Measurements from ENCODE around the gene SLC39A5. TPM values are rescaled to one million over a fixed set of nuclear protein-coding genes. Genes with fewer than 3 reads are reported as not detected.
A peak's percentile ranks its signal among the peaks of the same experiment; 100 is the strongest.
"Not testable (repeated sequence)": the region's sequence is repeated elsewhere in the genome, so short reads cannot be mapped to it uniquely, and the experiment has no call there.

The SLC39A5 gene
- total RNA-seq, 2 donors from 2014 or later = not detected

DNA sequence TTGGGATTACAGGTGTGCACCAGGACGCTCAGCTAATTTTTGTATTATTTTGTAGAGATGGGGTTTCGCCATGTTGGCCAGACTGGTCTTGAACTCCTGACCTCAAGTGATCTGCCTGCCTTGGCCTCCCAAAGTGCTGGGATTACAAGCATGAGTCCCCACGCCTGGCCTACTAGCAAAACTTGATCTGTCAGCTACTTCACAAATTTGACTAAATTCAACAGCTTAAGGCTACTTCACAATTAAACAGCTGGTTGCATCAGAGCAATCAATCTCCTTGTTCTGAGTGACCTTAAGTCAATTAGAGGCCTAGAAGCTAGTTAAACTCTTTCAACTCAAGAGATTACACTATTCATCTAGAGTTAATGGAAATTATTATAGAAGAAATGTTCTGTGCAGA is 49.1 kb downstream of the SLC39A5 start:
- Mint-ChIP-seq H3K4me3 (no peak overlapping the region), H3K4me1 (no peaks in the 10 kb centered on the region), H3K27me3 (no peaks in the 10 kb centered on the region), H3K27ac (peak overlapping the region; percentile 47), H3K36me3 (ENCODE audit: low read depth) (peaks cover 12% of the 10 kb centered on the region)
- no peak for ATAC-seq
- DNase-seq = no peak
- no peaks in the 10 kb centered on the region for H3K9me3 ChIP-seq (ENCODE audit: control insufficient read depth, low read length, poor library complexity, severe bottlenecking)

DNA sequence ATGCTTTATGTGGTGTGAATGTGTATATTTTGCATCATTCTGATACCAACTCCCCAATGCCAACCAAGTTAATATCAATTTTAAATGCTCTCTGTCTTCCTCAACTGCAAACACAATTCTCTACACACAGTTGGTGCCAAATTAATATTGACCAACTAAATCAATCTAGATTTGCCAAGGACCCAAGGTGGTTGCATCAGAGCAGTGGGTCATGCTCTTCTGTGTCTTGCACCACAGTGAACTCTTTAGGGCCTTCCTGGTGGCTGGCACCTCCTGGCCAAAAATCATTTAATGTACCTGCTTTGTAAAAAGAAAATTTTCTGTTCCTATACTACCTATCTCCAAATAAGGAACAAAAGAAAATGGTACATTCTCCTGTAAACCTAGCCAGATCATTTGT is 51.0 kb downstream of the SLC39A5 start:
- H3K9me3 ChIP-seq (ENCODE audit: control insufficient read depth, low read length, poor library complexity, severe bottlenecking) = no peaks in the 10 kb centered on the region
- DNase-seq (no peak), ATAC-seq (no peak)
- Mint-ChIP-seq H3K27me3 (no peaks in the 10 kb centered on the region), H3K36me3 (ENCODE audit: low read depth) (peaks cover 9% of the 10 kb centered on the region), H3K4me3 (no peak overlapping the region), H3K27ac (no peak overlapping the region), H3K4me1 (peaks cover 2% of the 10 kb centered on the region)

DNA sequence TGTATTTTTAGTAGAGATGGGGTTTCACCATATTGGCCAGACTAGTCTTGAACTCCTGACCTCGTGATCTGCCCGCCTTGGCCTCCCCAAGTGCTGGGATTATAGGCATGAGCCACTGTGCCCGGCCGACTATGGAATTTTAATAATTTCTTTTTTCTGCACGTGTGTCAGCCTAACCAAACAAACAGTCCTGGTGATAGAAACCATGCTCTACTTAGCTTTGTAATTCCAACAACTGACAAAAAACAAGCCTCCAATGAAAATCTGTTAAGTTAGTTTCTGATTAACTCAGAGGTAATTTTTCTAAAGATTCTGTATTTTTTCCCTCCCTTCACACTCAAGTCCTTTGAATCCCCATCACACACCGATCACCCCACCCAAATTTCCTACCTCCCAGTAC is 52.2 kb downstream of the SLC39A5 start:
- ATAC-seq (no peak), DNase-seq (no peak)
- no peak overlapping the region for H3K4me3 Mint-ChIP-seq
- H3K9me3 ChIP-seq (ENCODE audit: control insufficient read depth, low read length, poor library complexity, severe bottlenecking) = no peaks in the 10 kb centered on the region
- H3K4me1 Mint-ChIP-seq = peaks cover 5% of the 10 kb centered on the region
- peak overlapping the region; percentile 24 for H3K27ac Mint-ChIP-seq
- H3K27me3 Mint-ChIP-seq = no peaks in the 10 kb centered on the region
- peaks cover 8% of the 10 kb centered on the region for H3K36me3 Mint-ChIP-seq (ENCODE audit: low read depth)

DNA sequence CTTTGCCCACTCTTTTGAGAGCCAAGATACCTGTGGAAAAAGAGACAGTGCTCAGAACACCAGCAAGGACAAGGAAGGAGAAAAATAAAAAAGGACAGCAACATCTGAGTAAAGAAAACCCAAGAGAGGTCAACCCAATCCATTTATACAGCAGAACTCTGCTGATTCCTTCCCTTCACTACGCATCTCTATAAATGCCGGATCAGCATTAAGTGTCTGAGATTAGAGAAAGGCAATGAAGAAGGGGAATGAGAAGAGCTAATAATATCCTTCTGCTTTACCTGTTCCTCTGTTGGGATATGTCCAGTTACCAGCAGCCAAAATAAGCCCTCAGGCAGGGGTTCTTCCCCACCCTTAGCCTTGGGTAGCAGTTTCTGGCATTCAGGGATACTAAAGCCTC is 52.7 kb downstream of the SLC39A5 start:
- Mint-ChIP-seq H3K4me1 (peaks cover 5% of the 10 kb centered on the region), H3K27me3 (no peaks in the 10 kb centered on the region), H3K4me3 (no peak overlapping the region), H3K36me3 (ENCODE audit: low read depth) (peaks cover 8% of the 10 kb centered on the region), H3K27ac (peak overlapping the region; percentile 24)
- H3K9me3 ChIP-seq (ENCODE audit: control insufficient read depth, low read length, poor library complexity, severe bottlenecking) = no peaks in the 10 kb centered on the region
- ATAC-seq (no peak), DNase-seq (no peak)

DNA sequence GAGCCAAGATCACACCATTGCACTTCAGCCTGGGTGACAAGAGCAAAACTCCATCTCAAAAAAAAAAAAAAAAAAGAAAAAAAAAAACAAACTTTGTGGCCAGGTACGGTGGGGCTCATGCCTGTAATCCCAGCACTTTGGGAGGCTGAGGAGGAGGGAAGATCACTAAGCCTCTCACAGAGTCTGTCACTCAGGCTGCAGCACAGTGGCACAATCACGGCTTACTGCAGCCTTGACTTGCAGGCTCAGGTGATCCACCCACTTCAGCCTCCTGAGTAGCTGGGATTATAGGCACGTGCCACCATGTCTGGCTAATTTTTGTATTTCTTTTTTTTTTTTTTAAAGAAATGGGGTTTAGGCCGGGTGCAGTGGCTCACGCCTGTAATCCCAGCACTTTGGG is 54.4 kb downstream of the SLC39A5 start:
- not testable (repeated sequence) for H3K4me3 Mint-ChIP-seq; H3K36me3 Mint-ChIP-seq (ENCODE audit: low read depth); H3K4me1 Mint-ChIP-seq; H3K27ac Mint-ChIP-seq; DNase-seq; H3K27me3 Mint-ChIP-seq; H3K9me3 ChIP-seq (ENCODE audit: control insufficient read depth, low read length, poor library complexity, severe bottlenecking); ATAC-seq

DNA sequence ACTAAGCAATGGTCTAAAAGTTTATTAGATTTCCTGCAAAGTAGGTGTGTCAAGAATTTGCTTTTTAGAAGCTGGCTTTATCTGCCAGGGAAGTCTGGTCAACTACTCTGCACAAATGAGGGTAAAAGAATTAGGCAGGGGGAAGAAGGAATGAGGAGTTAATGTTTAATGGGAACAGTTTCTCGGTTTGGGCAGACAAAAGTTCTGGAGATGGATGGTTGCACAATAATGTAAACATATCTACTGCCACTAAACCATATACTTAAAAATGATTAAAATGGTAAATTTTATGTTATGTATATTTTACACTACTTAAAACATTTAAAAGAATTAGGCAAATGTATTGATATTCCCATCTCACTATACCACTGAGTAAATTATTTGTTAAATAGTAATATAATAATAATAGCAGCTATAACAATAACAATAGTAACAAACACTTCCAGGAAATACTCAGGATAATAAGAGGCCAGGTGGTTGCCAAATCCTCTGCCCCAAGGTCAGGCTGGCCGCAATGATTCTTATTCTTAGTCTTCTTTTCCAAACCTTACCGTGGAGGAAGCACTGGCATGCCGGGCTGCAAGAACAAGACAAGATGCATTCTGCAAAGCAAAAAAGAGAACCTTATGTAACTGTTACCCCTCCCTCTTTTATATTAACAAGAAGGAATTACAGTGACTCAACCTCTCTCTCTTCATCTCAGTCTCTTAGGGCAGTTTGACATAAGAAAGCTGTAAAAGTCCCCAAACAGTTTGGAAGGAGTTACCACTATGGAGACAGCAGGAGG is 56.4 kb downstream of the SLC39A5 start:
- peaks cover 9% of the 10 kb centered on the region for H3K36me3 Mint-ChIP-seq (ENCODE audit: low read depth)

More for the DNA sequence above, 56.4 kb downstream of the SLC39A5 start:
- Mint-ChIP-seq H3K4me1 (peaks cover 11% of the 10 kb centered on the region), H3K27ac (no peak overlapping the region), H3K4me3 (no peak overlapping the region), H3K27me3 (no peaks in the 10 kb centered on the region)
- ATAC-seq (no peak), DNase-seq (no peak)
- H3K9me3 ChIP-seq (ENCODE audit: control insufficient read depth, low read length, poor library complexity, severe bottlenecking) = no peaks in the 10 kb centered on the region

Other genes starting within 250 kb of the SLC39A5 start
- 1 to 10 TPM; 1.5 to 2.2 TPM for gene SUOX, start 232.8 kb upstream of the SLC39A5 start, total RNA-seq
- gene IKZF4, start 209.0 kb upstream of the SLC39A5 start, total RNA-seq = 1 to 10 TPM; 3.9 to 9.4 TPM
- 10 to 100 TPM; 46.9 to 72.3 TPM for gene RPS26, start 188.1 kb upstream of the SLC39A5 start, total RNA-seq
- gene ERBB3, start 149.9 kb upstream of the SLC39A5 start, total RNA-seq = under 1 TPM; 0.60 to 0.80 TPM
- gene PA2G4, start 125.5 kb upstream of the SLC39A5 start, total RNA-seq = 10 to 100 TPM; 62.0 to 76.2 TPM
- 1,000 to 10,000 TPM; 5,484 to 5,668 TPM for gene RPL41, start 113.4 kb upstream of the SLC39A5 start, total RNA-seq
- 1 to 10 TPM; 6.8 to 8.7 TPM for gene ZC3H10, start 111.8 kb upstream of the SLC39A5 start, total RNA-seq
- gene ESYT1, start 101.8 kb upstream of the SLC39A5 start, total RNA-seq = 100 to 1,000 TPM; 178 to 211 TPM
- 1 to 10 TPM; 5.4 to 9.0 TPM for gene MYL6B, start 77.5 kb upstream of the SLC39A5 start, total RNA-seq
- 100 to 1,000 TPM; 741 to 784 TPM for gene MYL6, start 71.7 kb upstream of the SLC39A5 start, total RNA-seq
- gene SMARCC2, start 40.6 kb upstream of the SLC39A5 start, total RNA-seq = 100 to 1,000 TPM; 130 to 138 TPM
- 10 to 100 TPM; 35.5 to 37.4 TPM for gene RNF41, start 8.1 kb upstream of the SLC39A5 start, total RNA-seq
- 10 to 100 TPM; 12.5 to 19.4 TPM for gene NABP2, start 5.7 kb upstream of the SLC39A5 start, total RNA-seq
- 10 to 100 TPM; 30.8 to 33.4 TPM for gene ANKRD52, start 28.3 kb downstream of the SLC39A5 start, total RNA-seq
- gene COQ10A, start 36.9 kb downstream of the SLC39A5 start, total RNA-seq = 10 to 100 TPM; 28.7 to 34.4 TPM
- 100 to 1,000 TPM; 189 to 197 TPM for gene CS, start 70.3 kb downstream of the SLC39A5 start, total RNA-seq
- gene CNPY2, start 85.9 kb downstream of the SLC39A5 start, total RNA-seq = 10 to 100 TPM; 47.4 to 53.4 TPM
- 100 to 1,000 TPM in 1 of 2 donors, 10 to 100 TPM in 1; 81.1 to 108 TPM for gene PAN2, start 103.9 kb downstream of the SLC39A5 start, total RNA-seq
- 10 to 100 TPM; 44.9 to 49.8 TPM for gene IL23A, start 108.8 kb downstream of the SLC39A5 start, total RNA-seq
- 100 to 1,000 TPM; 116 to 145 TPM for gene STAT2, start 130.1 kb downstream of the SLC39A5 start, total RNA-seq
- gene APOF, start 132.8 kb downstream of the SLC39A5 start, total RNA-seq = not detected
- 1 to 10 TPM; 5.0 to 5.1 TPM for gene TIMELESS, start 219.4 kb downstream of the SLC39A5 start, total RNA-seq
- gene MIP, start 224.6 kb downstream of the SLC39A5 start, total RNA-seq = not detected
- 1 to 10 TPM; 5.8 to 6.4 TPM for gene SPRYD4, start 238.5 kb downstream of the SLC39A5 start, total RNA-seq